Epidermal melanocyte (primary cell): Measurements from ENCODE around the gene SLC17A5.
"Not testable (repeated sequence)": the region's sequence is repeated elsewhere in the genome, so short reads cannot be mapped to it uniquely, and the experiment has no call there.

Experiments used
- DNase-seq: peaks from one replicate; pipeline ENCODE4 v3.0.0; 2011; ENCODE audit warnings: low spot score; ENCODE audit not compliant: insufficient read length

Gene SLC17A5, protein sequence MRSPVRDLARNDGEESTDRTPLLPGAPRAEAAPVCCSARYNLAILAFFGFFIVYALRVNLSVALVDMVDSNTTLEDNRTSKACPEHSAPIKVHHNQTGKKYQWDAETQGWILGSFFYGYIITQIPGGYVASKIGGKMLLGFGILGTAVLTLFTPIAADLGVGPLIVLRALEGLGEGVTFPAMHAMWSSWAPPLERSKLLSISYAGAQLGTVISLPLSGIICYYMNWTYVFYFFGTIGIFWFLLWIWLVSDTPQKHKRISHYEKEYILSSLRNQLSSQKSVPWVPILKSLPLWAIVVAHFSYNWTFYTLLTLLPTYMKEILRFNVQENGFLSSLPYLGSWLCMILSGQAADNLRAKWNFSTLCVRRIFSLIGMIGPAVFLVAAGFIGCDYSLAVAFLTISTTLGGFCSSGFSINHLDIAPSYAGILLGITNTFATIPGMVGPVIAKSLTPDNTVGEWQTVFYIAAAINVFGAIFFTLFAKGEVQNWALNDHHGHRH

DNA sequence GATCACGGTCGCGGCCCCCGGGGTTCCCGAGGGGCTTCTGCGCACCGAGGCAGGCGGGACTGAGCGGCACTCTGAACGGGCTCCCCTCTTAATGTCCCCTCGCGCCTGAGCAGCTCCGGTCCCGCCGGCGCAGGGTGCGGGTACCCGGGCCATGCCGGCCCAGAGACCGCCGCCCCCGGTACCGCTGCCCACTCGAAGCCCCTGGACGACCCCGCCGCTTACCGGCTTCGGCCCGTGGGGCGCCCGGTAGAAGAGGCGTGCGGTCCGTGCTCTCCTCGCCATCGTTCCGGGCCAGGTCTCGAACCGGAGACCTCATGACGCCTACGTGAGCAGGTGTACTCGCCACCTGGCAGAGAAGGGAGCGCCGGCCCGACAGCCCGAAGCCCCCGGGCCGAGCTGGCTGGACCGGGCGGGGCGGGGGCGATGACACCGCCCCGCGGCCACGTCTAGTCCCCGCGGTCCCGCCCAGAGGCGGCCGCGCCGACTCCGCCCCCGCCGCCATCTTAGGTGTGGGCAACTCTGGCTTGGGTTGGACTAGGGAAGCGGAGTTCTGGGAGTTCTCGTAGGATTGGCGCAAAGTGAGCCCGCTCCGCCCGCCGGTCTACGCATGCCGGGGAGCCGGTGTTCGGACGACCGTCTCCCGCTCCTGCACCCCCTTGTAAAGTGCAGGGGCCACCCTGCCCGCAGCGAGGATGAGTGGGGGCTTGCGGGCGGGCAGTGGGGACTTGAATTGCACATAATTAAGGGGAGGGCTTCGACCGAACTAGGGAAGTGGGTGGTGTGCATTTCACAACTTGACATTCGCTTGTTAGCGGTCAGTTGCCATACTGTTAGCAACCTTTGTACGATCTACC, at the start of gene SLC17A5:
TSS of gene SLC17A5 (minus strand) at position 422 of the 854 bp plus-strand sequence. CDS start at position 316, 106 bp downstream.
- DNase-seq: peak; percentile 94

DNA sequence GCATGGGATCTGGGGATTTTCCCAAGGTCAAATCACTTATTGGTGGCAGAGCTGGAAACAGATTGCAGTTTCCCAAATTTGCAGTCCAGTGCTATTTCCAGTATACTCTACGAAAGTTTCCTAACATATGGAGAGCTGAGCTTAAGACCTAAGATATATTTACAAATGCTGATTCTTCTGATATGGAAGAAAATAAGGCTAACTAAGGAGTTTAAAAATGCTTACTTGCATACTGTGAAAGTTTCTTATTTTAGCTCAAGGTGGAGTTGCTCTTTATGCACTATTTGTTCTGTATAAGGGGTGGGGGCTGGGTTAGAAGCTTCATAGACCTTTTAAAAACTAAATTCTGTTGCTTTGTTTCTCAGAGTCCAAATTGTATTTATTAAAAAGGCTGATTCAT, 49.7 kb upstream of the SLC17A5 start:
- DNase-seq: no peak

DNA sequence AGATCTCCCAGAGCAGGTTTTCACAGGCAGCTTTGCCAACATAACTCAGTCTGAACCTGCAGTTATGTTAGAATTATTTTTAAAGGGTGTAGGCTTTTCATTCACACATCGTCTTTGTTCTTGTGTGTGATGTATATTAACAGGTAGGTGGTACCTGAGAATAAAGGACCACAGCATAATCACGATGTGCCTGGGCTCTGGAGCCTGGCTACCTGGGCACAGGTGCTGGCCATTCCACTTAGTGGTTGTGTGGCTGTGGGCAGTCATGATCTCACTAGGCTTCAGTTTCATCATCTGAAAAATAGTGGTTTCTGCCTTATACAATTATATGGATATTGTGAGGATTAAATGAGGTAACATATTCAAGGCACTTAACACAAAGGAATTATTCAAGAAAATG, 48.7 kb upstream of the SLC17A5 start:
- DNase-seq: no peak

DNA sequence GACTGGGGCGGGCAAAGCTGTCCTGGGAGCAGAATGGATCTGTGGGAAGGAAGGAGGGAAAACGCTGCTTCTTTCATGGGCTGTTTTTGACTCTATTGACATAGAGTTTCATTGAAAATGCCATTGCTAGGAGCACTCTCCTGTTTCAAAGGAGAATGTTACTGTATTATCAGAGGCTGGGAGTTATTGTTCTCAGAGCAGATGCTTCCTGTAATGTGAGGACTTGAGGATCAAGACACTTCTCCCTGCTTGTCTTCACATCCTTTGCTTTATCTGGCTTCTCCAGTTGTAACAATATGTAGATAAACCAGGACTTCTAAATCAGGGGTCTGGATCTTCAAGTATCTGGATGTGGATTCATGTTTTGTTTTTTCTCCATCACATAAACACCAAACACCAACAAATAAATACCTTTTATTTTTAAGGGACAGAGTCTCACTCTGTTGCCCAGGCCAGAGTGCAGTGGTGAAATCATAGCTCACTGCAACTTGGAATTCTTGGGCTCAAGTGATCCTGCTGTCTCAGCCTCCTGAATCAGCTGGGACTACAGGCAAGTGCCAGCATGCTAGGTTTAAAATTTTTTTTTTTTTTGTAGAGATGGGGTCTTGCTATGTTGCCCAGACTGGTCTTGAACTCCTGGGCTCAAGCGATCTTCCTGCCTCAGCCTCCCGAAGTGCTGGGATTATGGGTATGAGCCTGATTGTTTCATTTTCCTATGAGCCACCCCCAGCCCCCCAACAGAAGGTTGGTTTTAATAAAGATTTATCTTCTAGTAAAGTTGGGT, 46.1 kb upstream of the SLC17A5 start:
- DNase-seq: no peak

DNA sequence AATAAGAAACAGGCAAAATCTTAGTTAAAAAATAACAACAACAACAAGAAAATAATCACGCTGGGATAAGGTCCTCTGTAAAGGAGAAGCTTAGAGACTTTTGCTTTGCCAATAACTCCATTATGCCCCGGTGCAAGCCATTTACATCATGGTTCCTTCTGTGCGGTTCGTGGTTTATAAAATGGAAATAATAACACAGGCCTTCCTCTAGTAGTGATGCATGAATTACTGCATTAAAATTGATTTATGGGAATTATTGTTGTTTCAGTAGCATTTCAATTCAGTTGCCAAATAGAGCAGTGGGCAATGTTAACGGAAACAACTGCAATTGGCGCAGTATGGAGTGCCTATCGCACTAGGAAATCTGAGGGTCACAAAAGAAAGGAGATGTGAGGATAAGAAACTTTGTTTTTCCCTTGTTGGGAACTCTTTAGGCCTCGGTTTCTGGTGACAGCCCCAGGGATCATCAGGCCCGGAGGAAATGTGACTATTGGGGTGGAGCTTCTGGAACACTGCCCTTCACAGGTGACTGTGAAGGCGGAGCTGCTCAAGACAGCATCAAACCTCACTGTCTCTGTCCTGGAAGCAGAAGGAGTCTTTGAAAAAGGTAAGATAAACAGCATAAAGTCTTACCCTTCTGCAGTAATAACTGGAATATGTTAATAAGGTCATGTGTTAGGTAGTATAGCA, 43.3 kb upstream of the SLC17A5 start:
- DNase-seq: no peak

DNA sequence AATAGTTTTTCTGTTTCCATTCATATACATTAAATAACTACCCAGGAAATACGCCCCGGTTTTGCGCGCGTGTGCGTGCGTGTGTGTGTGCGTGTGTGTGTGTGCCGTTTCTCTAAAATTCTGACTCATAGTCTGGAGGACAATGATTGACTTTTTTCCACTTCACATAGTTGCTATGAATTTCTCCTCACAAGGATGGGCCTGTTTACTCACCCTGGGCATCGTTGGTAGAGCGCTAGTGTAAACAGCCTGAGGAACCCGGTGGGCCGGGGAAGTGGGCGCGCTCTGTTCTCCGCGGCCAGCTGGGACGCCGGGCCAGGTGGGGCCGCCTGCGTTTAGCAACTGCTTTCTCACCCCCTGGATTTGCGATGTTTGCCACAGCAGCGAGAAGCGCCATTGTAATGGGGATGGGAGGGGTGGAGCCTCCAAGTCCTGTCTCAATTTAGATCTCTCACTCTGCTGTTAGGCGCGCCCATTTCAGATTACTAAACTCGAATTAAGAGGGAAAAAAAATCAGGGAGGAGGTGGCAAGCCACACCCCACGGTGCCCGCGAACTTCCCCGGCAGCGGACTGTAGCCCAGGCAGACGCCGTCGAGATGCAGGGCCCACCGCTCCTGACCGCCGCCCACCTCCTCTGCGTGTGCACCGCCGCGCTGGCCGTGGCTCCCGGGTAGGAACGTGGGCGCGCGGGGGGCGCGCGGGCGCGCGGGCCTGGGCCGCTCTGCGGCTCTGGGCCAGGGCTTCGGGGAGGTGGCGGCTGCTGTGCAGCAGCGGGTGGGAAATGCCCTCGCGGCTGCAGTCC, 42.0 kb upstream of the SLC17A5 start, which contains the start of gene CD109:
TSS of gene CD109 (plus strand) at position 585 of the 803 bp plus-strand sequence. CDS start at position 598, 13 bp downstream.
- DNase-seq: peak; percentile 38

DNA sequence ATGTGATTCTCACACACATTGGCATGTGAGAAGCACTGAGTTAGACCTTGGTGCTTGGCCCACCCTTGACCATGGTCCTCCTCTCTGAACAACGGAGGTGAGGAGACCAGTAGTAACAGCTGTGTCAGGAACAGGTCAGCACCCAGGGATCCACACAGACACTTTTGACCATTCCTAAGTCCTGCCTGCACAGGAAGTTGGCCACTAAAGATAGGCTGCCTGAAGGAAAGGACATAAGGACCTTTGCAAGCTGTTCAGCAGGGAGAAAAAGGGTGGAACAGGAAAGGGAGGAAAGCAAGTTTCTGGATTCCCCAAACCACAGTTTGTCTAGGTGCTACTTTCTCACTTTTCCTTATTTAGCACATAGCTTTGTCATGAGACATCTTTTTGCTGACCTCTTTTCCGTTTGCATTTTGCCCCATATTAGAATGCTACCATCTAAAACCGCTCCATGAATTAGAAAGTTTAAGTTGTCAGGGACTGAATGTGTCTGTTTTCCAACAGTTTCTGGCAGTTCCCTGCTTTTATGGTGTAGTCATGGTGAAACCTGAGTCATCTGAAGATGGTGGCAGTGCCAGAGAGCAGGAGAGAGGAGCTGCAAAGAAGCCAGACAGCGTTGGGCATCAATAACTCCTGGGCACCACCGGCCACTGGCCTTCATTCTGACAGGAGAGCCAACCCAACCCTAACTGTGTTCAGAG, 41.1 kb upstream of the SLC17A5 start:
- no peak for DNase-seq

DNA sequence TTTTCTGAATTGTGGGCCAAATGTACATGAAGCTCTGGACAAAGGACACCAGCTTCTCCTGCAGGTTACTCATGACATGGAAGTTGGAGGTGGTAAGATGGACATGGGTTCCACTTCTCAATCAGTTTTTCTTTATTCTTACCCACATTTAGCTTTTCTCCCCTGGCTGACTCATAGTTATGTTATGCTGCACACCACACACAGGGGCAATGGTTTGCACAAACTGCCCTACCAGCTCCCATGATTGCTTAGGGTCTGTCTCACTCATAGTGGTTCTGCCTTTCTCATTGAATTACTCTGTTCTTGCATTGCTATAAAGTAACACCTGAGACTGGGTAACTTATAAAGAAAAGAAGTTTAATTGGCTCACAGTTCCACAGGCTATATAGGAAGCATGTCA, 37.7 kb upstream of the SLC17A5 start:
- DNase-seq: no peak

DNA sequence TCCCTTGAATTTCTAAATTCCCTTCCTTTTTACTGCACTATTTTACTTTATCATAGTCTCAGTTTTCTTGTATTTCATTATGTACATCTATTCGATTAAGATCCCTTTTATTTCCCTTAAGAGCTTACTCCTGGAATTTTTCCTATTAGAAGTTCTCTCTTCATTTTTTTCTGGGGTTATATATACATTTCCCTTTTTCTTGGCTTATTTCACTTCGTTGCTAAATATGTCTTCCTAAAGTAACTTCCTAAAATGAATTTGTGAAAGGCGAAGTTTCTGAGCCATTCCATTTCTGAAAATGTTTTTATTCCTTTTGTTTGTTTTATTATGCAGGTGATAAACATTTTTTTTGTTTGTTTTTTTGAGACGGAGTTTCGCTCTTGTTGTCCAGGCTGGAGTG, 36.3 kb upstream of the SLC17A5 start:
- DNase-seq: no peak

DNA sequence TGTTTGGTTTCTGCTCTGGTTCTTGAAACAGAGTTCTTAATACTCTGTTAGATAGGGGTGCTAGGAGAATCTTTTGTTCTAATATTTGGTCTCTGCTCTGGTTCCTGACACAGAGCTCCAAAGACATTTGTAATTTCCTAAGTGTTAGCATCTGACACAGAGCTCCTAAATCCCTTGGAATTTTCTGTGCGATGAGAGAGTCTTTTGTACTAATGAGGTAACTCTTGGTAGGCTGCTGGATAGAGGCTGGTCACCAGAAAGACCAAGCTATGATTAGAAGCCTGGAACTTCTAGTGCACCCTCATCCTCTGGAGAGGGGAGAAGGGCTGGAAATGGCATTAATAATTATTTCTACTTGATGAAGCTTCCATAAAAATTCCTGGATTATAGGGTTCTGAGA, 34.6 kb upstream of the SLC17A5 start:
- DNase-seq: no peak

DNA sequence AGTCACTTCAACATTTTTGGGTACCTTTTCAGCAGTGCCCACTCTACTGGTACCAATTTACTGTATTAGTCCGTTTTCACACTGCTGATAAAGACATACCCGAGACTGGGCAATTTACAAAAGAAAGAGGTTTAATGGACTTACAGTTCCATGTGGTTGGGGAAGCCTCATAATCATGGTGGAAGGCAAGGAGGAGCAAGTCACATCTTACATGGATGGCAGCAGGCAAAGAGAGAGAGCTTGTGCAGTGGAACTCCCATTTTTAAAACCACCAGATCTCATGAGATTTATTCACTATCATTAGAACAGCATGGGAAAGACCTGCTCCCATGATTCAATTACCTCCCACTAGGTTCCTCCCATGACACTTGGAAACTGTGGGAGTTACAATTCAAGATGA, 29.8 kb upstream of the SLC17A5 start:
- DNase-seq: not testable (repeated sequence)

DNA sequence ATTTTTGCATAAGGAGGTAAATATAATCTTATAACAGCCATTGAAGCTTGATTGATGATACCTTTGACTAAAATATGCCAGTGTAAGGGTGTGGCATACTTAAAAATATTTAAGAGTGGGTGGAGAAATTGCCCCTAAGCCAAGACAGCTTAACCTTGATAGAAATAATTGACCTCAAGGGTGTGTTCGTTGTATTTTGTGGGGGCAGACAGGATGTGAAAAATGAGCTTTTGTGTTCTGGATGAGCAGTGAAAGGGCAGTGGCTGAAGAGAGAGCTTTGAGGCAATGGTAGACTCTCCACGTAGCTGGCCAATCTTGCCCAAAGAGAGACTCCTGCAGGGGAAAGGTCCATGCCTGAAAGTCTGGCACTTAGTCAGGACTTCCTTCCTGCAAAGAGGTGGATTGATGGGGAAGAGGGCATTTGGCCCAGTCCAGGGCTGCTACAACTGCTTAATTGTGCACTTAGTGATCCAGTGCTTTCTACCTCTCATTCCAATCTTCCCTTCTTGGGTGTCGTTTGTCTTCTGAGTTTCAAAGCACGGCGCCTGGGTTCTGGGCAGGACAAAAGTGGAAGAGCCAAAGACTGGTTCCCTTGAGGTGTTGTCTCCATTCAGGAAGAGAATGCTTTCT, 26.6 kb upstream of the SLC17A5 start:
- no peak for DNase-seq

DNA sequence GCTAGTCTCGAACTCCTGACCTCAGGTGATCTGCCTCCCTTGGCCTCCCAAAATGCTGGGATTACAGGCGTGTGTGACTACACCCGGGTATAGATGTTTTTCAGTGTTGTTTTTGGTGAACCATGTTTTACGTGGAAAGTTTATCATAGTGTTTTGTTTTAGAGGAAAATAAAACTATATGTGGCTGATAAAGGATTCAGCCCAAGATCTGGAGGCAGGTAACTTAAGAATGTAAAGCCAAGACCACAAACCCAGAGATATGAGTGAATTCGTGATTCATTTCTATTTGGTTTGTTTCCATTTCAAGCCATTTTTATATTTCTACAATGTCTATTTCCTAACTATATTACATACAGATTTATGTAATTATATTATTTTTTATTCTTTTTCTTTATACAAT, 26.1 kb upstream of the SLC17A5 start:
- DNase-seq: not testable (repeated sequence)

DNA sequence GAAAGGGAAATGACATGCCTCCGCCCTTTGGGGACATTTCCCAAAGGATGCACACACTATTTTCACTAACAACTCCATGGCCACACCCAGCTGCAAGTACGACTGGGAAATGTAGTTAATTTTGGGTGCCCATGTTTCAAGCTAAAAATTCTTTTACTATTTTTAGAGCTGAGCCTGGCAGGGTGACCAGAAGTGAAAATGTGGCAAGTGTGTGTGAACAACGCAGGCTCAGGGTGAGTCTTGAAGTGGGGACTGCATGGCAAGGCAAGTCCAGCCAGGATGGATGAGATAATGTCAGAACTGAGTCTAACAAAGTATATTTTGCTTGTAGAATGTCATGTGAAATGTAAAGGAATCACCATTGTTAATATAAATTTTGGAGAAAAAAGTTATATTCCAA, 25.2 kb upstream of the SLC17A5 start:
- DNase-seq: no peak

DNA sequence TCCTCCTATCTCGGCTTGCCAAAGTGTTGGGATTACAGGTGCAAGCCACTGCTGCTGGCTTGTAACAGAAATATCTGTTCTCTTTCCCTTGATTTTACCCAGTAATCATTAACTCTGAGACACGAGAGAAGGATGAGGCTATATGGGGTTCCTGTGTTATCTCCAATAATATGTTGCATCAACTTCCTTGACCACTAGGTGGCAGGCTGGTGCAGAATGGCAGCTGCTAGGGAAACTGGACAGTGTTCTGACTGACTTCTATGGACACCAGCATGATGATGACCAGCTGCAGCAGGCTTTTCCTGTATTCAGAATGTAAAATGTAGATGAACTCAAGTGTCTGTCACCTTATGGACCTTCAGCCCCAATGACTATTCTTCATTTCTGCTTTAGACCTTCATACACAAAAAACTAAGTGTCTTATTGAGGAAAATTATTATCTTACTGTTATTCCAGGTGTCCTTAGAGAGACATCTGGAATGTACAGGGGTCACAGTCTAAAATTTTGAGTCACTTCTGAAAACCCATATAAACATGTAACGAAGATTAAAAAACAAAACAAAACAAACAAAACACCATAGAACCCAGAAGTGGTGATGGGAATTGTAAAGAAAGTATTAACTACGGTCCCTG, 21.8 kb upstream of the SLC17A5 start:
- no peak for DNase-seq

DNA sequence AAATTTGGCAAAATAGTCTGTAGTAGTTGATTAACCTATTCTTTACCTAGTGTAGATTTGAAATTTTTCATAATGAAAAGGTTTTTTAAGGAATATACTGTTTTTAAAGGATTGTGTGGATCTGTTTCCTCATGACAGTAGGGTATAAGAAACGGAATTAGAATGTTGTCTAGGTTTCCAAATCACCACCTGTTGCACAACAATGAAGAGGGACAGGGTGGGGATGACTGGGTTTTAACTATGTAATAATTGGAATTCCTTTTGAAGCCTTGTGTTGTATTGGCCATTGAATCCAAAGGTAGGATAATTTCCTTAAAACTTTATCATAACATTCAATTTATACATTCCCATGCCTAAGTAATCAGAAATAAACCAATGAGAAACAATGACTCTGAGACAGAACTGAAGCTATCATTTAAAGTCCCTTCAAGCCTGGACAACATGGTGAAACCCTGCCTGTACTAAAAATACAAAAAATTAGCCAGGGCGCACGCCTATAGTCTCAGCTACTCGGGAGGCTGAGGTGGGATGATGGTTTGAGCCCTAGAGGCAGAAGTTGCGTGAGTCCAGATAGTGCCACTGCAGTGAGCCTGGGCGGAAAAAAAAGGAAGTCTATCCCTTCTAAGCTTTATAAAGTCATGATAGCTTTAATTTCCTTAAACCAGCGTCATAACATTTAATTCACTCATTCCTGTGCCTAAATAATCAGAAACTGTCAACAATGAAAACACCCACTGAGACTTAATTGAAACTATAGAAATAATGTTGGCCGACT, 18.3 kb upstream of the SLC17A5 start:
- DNase-seq: no peak

DNA sequence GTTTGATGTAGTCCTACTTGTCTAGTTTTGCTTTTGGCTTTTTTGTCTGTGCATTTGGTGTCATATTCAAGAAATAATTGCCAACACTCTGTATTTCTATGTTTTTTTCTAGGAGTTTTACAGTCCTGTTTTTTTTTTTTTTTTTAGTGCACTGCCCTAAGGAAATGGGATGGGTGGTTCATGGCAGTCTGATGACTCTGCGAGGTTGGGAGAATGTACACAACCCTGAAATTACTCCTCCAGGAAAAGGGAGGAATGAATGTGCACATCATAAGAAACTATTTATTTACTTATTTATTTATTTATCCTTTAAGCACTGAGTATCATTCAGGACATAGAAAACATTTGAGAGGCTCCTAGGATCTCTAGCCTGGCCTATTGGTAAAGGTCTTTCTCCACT, 15.2 kb upstream of the SLC17A5 start:
- DNase-seq: no peak

DNA sequence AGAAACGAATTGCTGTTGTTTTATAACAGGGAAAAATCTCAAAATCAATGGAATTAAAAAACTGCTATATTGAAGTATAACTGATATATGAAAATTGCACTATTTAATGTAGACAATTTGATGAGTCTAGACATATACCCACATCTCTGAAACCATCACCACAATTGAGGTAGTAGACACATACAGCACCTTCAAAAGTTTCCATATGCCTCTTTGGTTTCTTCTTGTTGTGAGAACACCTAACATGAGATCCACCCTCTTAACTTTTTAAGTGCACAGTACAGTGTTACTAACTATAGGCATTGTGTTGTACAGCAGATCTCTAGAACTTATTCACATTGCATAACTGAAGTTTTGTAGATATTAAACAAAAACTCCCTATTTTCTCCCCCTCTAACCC, 14.0 kb upstream of the SLC17A5 start:
- no peak for DNase-seq
